HG03521 (cell line): ENCODE measurements around the gene RAD51B.

Experiments used
- ATAC-seq: cut with Tn5 transposase; IDR thresholded peaks from one replicate; pipeline ENCODE4 v1.9.1; 2021; ENCODE audit warnings: mild to moderate bottlenecking, moderate library complexity; ENCODE audit not compliant: unreplicated experiment

Gene RAD51B

GRCh38 chr14:68511129-68512047, 691.8 kb downstream of the RAD51B start:
- ATAC-seq: no peak

- no peak for ATAC-seq
Measured at GRCh38 chr14:68512088-68512487, 692.5 kb downstream of the RAD51B start.

GRCh38 chr14:68513137-68513536, 693.6 kb downstream of the RAD51B start:
- no peak for ATAC-seq

GRCh38 chr14:68513838-68514607, 694.4 kb downstream of the RAD51B start:
- peak; percentile 77 for ATAC-seq

- no peak for ATAC-seq
Measured at GRCh38 chr14:68514608-68515194, 695.1 kb downstream of the RAD51B start.

- ATAC-seq: no peak
Measured at GRCh38 chr14:68516342-68516741, 696.8 kb downstream of the RAD51B start.

- no peak for ATAC-seq
Measured at GRCh38 chr14:68518166-68518565, 698.6 kb downstream of the RAD51B start.

GRCh38 chr14:68518761-68519670, 699.4 kb downstream of the RAD51B start:
- ATAC-seq: no peak

- no peak for ATAC-seq
Measured at GRCh38 chr14:68519671-68520187, 700.1 kb downstream of the RAD51B start.

GRCh38 chr14:68520637-68521556, 701.3 kb downstream of the RAD51B start:
- ATAC-seq: no peak

GRCh38 chr14:68521557-68521901, 702.0 kb downstream of the RAD51B start:
- no peak for ATAC-seq

- no peak for ATAC-seq
Measured at GRCh38 chr14:68521961-68522509, 702.5 kb downstream of the RAD51B start.

GRCh38 chr14:68522510-68523325, 703.1 kb downstream of the RAD51B start:
- no peak for ATAC-seq

GRCh38 chr14:68523326-68523610, 703.7 kb downstream of the RAD51B start:
- no peak for ATAC-seq

GRCh38 chr14:68523989-68524725, 704.6 kb downstream of the RAD51B start:
- ATAC-seq: no peak

- no peak for ATAC-seq
Measured at GRCh38 chr14:68525516-68525915, 705.9 kb downstream of the RAD51B start.

GRCh38 chr14:68526512-68527091, 707.0 kb downstream of the RAD51B start:
- no peak for ATAC-seq
